ENCODE data around the gene CCDC201. TPM values are rescaled to one million over a fixed set of nuclear protein-coding genes. Genes with fewer than 3 reads are reported as not detected.
"Not testable (repeated sequence)": the region's sequence is repeated elsewhere in the genome, so short reads cannot be mapped to it uniquely, and the experiment has no call there.

Gene CCDC201
- polyA plus RNA-seq, 4 donors: not detected

DNA sequence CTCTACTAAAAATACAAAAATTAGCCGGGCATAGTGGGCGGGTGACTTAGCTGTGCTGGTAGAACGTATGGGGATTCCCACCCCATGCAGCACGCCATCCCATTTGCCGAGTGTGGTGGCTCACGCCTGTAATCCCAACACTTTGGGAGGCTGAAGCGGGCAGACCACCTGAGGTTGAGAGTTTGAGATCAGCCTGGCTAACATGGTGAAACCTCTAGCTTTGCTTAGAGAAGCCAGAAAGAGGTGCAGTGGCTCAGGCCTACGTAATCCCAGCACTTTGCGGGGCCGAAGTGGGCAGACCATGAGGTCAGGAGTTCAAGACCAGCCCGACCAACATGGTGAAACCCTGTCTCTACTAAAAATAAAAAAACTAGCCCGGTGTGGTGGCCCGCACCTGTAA, 45.2 kb downstream of the CCDC201 start:
- not testable (repeated sequence) for H3K27ac ChIP-seq (ENCODE audit: low read depth in 1 of 3, low read length in 2 of 3); H3K36me3 ChIP-seq (ENCODE audit: control insufficient read depth in 3 of 3, insufficient read depth in 2 of 3, low read depth in 1 of 3, low read length in 3 of 3); H3K4me3 ChIP-seq (ENCODE audit: low read depth in 1 of 3, low read length in 3 of 3); DNase-seq; H3K4me1 ChIP-seq (ENCODE audit: control insufficient read depth in 3 of 3, insufficient read depth in 2 of 3, low read depth in 1 of 3, low read length in 2 of 3); FAIRE-seq; H3K9me3 ChIP-seq (ENCODE audit: control insufficient read depth in 2 of 2, insufficient read depth in 1 of 2, low read depth in 1 of 2, low read length in 1 of 2); H3K27me3 ChIP-seq (ENCODE audit: control insufficient read depth in 3 of 3, insufficient read depth in 3 of 3, low read length in 3 of 3)
- 93 to 95% (median 94%) methylated on average over 13 of the region's 13 CpGs for WGBS, 3 donors

- H3K4me1 ChIP-seq (ENCODE audit: control insufficient read depth in 3 of 3, insufficient read depth in 2 of 3, low read depth in 1 of 3, low read length in 2 of 3); H3K27me3 ChIP-seq (ENCODE audit: control insufficient read depth in 3 of 3, insufficient read depth in 3 of 3, low read length in 3 of 3); DNase-seq; H3K4me3 ChIP-seq (ENCODE audit: low read depth in 1 of 3, low read length in 3 of 3); FAIRE-seq; H3K27ac ChIP-seq (ENCODE audit: low read depth in 1 of 3, low read length in 2 of 3); H3K36me3 ChIP-seq (ENCODE audit: control insufficient read depth in 3 of 3, insufficient read depth in 2 of 3, low read depth in 1 of 3, low read length in 3 of 3); H3K9me3 ChIP-seq (ENCODE audit: control insufficient read depth in 2 of 2, insufficient read depth in 1 of 2, low read depth in 1 of 2, low read length in 1 of 2): not testable (repeated sequence)
- 84 to 87% (median 86%) methylated on average over 3 of the region's 3 CpGs for WGBS, 3 donors
Measured at GRCh38 chr7:45826550-45826949, 46.3 kb downstream of the CCDC201 start.

GRCh38 chr7:45818763-45819162, 54.1 kb downstream of the CCDC201 start:
- H3K4me1 ChIP-seq (ENCODE audit: control insufficient read depth in 3 of 3, insufficient read depth in 2 of 3, low read depth in 1 of 3, low read length in 2 of 3); FAIRE-seq; DNase-seq; H3K9me3 ChIP-seq (ENCODE audit: control insufficient read depth in 2 of 2, insufficient read depth in 1 of 2, low read depth in 1 of 2, low read length in 1 of 2); H3K27ac ChIP-seq (ENCODE audit: low read depth in 1 of 3, low read length in 2 of 3); H3K4me3 ChIP-seq (ENCODE audit: low read depth in 1 of 3, low read length in 3 of 3); H3K27me3 ChIP-seq (ENCODE audit: control insufficient read depth in 3 of 3, insufficient read depth in 3 of 3, low read length in 3 of 3); H3K36me3 ChIP-seq (ENCODE audit: control insufficient read depth in 3 of 3, insufficient read depth in 2 of 3, low read depth in 1 of 3, low read length in 3 of 3): not testable (repeated sequence)
- 90 to 96% (median 91%) methylated on average over 10 to 12 of the region's 12 CpGs for WGBS, 3 donors

DNA sequence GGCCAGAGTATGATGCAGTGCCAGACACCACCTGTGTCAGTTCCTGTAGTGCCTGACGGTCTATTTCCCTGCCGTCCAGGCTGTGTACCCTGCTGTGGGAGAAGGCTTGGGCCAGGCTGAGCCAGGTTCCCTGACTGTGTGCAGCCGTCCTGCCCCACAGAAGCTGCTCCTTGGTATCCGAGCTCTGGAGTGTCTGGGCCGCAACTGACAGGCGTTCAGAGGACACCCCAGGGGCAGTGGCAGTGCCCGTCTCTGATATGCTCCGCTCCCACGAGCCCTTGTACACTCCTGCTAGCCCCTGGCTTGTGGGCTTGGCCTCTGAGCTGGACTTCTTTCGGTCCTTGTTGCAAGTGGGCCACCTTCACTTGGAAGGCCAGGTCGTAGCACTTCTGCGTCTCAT, 55.0 kb downstream of the CCDC201 start:
- not testable (repeated sequence) for H3K9me3 ChIP-seq (ENCODE audit: control insufficient read depth in 2 of 2, insufficient read depth in 1 of 2, low read depth in 1 of 2, low read length in 1 of 2); H3K27ac ChIP-seq (ENCODE audit: low read depth in 1 of 3, low read length in 2 of 3); FAIRE-seq; H3K27me3 ChIP-seq (ENCODE audit: control insufficient read depth in 3 of 3, insufficient read depth in 3 of 3, low read length in 3 of 3); H3K4me1 ChIP-seq (ENCODE audit: control insufficient read depth in 3 of 3, insufficient read depth in 2 of 3, low read depth in 1 of 3, low read length in 2 of 3); H3K4me3 ChIP-seq (ENCODE audit: low read depth in 1 of 3, low read length in 3 of 3); H3K36me3 ChIP-seq (ENCODE audit: control insufficient read depth in 3 of 3, insufficient read depth in 2 of 3, low read depth in 1 of 3, low read length in 3 of 3); DNase-seq
- WGBS, 3 donors: 84 to 98% (median 90%) methylated on average over 5 to 12 of the region's 12 CpGs

DNA sequence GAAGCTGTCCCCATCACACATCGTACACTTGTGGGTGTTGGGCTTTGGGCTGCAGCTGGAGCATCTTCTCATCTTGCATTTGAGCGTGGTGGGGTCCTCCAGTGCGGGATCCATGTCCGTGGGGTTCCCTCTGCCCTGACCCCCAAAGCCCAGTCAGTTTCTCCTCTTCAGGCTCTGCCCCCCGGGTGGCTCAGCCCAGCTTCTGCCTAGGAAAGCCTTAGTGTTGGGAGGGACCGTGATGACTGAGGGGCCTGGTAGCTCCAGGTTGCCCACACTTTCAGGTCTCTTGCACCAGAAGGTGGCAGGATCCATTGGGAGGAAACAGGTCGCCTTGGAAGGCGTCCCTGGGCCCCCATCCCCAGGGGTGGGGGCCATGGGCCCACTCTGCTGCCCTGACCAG, 55.9 kb downstream of the CCDC201 start:
- not testable (repeated sequence) for H3K27ac ChIP-seq (ENCODE audit: low read depth in 1 of 3, low read length in 2 of 3); H3K4me3 ChIP-seq (ENCODE audit: low read depth in 1 of 3, low read length in 3 of 3); H3K9me3 ChIP-seq (ENCODE audit: control insufficient read depth in 2 of 2, insufficient read depth in 1 of 2, low read depth in 1 of 2, low read length in 1 of 2); DNase-seq; H3K27me3 ChIP-seq (ENCODE audit: control insufficient read depth in 3 of 3, insufficient read depth in 3 of 3, low read length in 3 of 3); H3K4me1 ChIP-seq (ENCODE audit: control insufficient read depth in 3 of 3, insufficient read depth in 2 of 3, low read depth in 1 of 3, low read length in 2 of 3); FAIRE-seq; H3K36me3 ChIP-seq (ENCODE audit: control insufficient read depth in 3 of 3, insufficient read depth in 2 of 3, low read depth in 1 of 3, low read length in 3 of 3)
- WGBS, 3 donors: 91 to 93% (median 92%) methylated on average over 7 to 8 of the region's 8 CpGs

DNA sequence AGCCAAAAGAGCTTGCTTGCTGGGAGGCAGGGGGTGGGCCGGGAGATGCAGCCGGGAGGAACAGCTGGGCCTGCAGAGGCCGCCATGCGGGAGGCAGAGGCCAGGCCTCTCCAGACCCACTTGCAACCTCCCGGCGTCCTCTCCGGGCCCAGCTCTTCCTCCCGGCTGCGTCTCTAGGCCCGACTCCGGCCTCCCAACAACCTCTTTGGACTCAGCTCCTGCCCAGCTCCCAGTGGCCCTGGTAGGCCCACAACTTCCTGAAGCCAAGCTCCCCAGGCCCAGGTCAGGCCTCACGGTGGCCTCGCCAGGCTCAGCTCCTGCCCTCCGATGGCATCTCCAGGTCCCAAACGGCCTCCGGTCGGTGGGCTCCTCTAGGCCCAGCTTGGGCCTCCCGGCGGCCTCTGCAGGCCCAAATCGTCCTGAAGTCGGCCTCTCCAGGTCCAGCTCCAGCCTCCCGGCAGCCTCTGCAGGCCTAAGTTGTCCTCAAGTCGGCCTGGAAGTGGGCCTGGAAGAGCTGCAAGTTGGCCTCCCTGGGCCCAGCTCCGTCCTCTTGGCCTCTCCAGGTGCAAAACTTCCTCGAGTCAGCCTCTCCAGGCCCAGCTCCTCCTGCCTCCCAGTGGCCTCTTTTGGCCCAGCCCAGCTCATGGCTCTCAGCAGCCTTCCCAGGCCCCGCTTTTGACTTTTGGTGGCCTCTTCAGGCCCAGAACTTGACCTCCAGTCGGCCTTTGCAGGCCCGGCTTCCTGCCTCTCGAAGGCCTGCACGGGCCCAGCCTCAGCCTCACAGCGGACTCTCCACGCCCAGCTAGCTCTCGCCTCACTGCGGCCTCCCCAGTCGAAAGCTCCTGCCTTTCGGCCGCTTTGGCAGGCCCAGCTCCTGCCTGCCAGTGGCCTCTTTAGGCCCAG, 58.4 kb downstream of the CCDC201 start:
- not testable (repeated sequence) for H3K4me3 ChIP-seq (ENCODE audit: low read depth in 1 of 3, low read length in 3 of 3); H3K27me3 ChIP-seq (ENCODE audit: control insufficient read depth in 3 of 3, insufficient read depth in 3 of 3, low read length in 3 of 3); FAIRE-seq; H3K36me3 ChIP-seq (ENCODE audit: control insufficient read depth in 3 of 3, insufficient read depth in 2 of 3, low read depth in 1 of 3, low read length in 3 of 3); H3K27ac ChIP-seq (ENCODE audit: low read depth in 1 of 3, low read length in 2 of 3); DNase-seq; H3K9me3 ChIP-seq (ENCODE audit: control insufficient read depth in 2 of 2, insufficient read depth in 1 of 2, low read depth in 1 of 2, low read length in 1 of 2); H3K4me1 ChIP-seq (ENCODE audit: control insufficient read depth in 3 of 3, insufficient read depth in 2 of 3, low read depth in 1 of 3, low read length in 2 of 3)
- 90 to 92% (median 90%) methylated on average over 33 to 37 of the region's 37 CpGs for WGBS, 3 donors

GRCh38 chr7:45813771-45814170, 59.1 kb downstream of the CCDC201 start:
- not testable (repeated sequence) for H3K4me3 ChIP-seq (ENCODE audit: low read depth in 1 of 3, low read length in 3 of 3); DNase-seq; H3K36me3 ChIP-seq (ENCODE audit: control insufficient read depth in 3 of 3, insufficient read depth in 2 of 3, low read depth in 1 of 3, low read length in 3 of 3); H3K27me3 ChIP-seq (ENCODE audit: control insufficient read depth in 3 of 3, insufficient read depth in 3 of 3, low read length in 3 of 3); H3K4me1 ChIP-seq (ENCODE audit: control insufficient read depth in 3 of 3, insufficient read depth in 2 of 3, low read depth in 1 of 3, low read length in 2 of 3); H3K9me3 ChIP-seq (ENCODE audit: control insufficient read depth in 2 of 2, insufficient read depth in 1 of 2, low read depth in 1 of 2, low read length in 1 of 2); FAIRE-seq; H3K27ac ChIP-seq (ENCODE audit: low read depth in 1 of 3, low read length in 2 of 3)
- 93 to 95% (median 95%) methylated on average over 17 to 18 of the region's 18 CpGs for WGBS, 3 donors

DNA sequence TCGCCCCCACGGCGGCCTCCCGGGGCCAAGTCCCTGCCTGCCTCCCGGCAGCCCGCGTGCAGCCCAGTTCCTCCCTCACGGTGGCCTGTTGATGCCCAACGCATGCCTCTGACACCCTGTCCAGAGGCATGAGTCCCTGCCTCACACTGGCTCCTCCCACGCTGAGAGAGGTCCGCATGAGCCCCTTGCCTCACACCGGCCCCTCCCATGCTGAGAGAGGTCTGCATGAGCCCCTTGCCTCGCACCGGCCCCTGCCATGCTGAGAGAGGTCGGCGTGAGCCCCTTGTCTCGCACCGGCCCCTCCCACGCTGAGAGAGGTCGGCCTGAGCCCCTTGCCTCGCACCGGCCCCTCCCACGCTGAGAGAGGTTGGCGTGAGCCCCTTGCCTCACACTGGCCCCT, 59.9 kb downstream of the CCDC201 start:
- Histone ChIP-seq H3K4me3 (ENCODE audit: low read depth in 1 of 3, low read length in 3 of 3) (no peak overlapping the region), H3K27me3 (ENCODE audit: control insufficient read depth in 3 of 3, insufficient read depth in 3 of 3, low read length in 3 of 3) (no peaks in the 10 kb centered on the region), H3K27ac (ENCODE audit: low read depth in 1 of 3, low read length in 2 of 3) (no peak overlapping the region), H3K36me3 (ENCODE audit: control insufficient read depth in 3 of 3, insufficient read depth in 2 of 3, low read depth in 1 of 3, low read length in 3 of 3) (peaks cover 0 to 2% (median 0%) of the 10 kb centered on the region in 3 donors), H3K4me1 (ENCODE audit: control insufficient read depth in 3 of 3, insufficient read depth in 2 of 3, low read depth in 1 of 3, low read length in 2 of 3) (no peaks in the 10 kb centered on the region), H3K9me3 (ENCODE audit: control insufficient read depth in 2 of 2, insufficient read depth in 1 of 2, low read depth in 1 of 2, low read length in 1 of 2) (no peaks in the 10 kb centered on the region)
- FAIRE-seq (no peak), DNase-seq (no peak)
- WGBS, 3 donors: 94 to 98% (median 94%) methylated on average over 21 to 24 of the region's 24 CpGs
